AG04450 (cell line): ENCODE measurements around the gene DPP10. TPM values are rescaled to one million over a fixed set of nuclear protein-coding genes. Genes with fewer than 3 reads are reported as not detected.
"Not testable (repeated sequence)": the region's sequence is repeated elsewhere in the genome, so short reads cannot be mapped to it uniquely, and the experiment has no call there.

ENCODE experiments used
- CTCF ChIA-PET: fragments of 300-600, 350-600 bp; formaldehyde crosslinking; extraction: SDS; loops from one replicate; lab custom pipeline; 2022; ENCODE audit warnings: antibody characterized with exemption, inconsistent platforms; lab: Charles Lee
- POLR2A ChIA-PET: fragments of 350-600 bp; formaldehyde crosslinking; extraction: SDS; loops from one replicate; lab custom pipeline; 2021; ENCODE audit warnings: antibody characterized with exemption, inconsistent platforms; lab: Yijun Ruan, JAX
- DNase-seq: peaks from one replicate; pipeline ENCODE4 v3.0.0-alpha.2; 2011; ENCODE audit warnings: low read depth, low spot score
- H3K27ac ChIP-seq: one replicate; pipeline ENCODE4 v1.5.1; 2012; ENCODE audit warnings: low read depth, low read length, control low read depth
- H3K27me3 ChIP-seq: one replicate; pipeline ENCODE4 v1.6.0; 2012; ENCODE audit warnings: low read length; ENCODE audit not compliant: control insufficient read depth, insufficient read depth
- H3K4me3 ChIP-seq: 2 replicates; pipeline ENCODE4 v1.5.1; 2011; ENCODE audit warnings: mild to moderate bottlenecking, low read depth, low read length, control low read depth
- H3K9me3 ChIP-seq: 2 replicates; pipeline ENCODE4 v1.5.1; 2012; ENCODE audit warnings: low read length; ENCODE audit not compliant: control insufficient read depth, insufficient read depth
- CTCF ChIP-seq: IDR thresholded peaks from 2 replicates; pipeline ENCODE4 v1.5.1; 2011; ENCODE audit warnings: low read depth, low read length, control low read depth, inconsistent platforms
- polyA minus RNA-seq: library from RNA; depleted of rRNA, polyadenylated mRNA; stranded (reverse); fragments of >200 nt; gene quantifications from 2 replicates; pipeline ENCODE4 v1.2.3, GENCODE V29; 2011; rRNA and poly(A)+ RNA removed
- polyA plus RNA-seq: library from polyadenylated mRNA; depleted of rRNA; stranded (reverse); fragments of >200 nt; gene quantifications from 2 replicates; pipeline ENCODE4 v1.2.3, GENCODE V29; 2011; rRNA removed

DPP10 gene
- polyA plus RNA-seq: not detected in 2 replicates
- polyA minus RNA-seq: not detected in 2 replicates

GRCh38 chr2:114442510-114442909 lies at the start of gene DPP10:
Gene DPP10 (plus strand): TSS chr2:114442641.
- no peak within 1 kb of the TSS for H3K27ac ChIP-seq
- CTCF ChIA-PET: no interaction called here
- H3K4me3 ChIP-seq: no peak within 1 kb of the TSS
- DNase-seq: no peak
- H3K9me3 ChIP-seq: peaks cover 5% of the 10 kb centered on the region; the same call in 1 of the 2 replicates
- POLR2A ChIA-PET: no interaction called here
- H3K27me3 ChIP-seq: no peaks in the 10 kb centered on the region
- TF ChIP-seq CTCF: no peak

GRCh38 chr2:114400890-114401289 lies 41.6 kb upstream of the DPP10 start:
- ChIA-PET CTCF (no interaction called here), POLR2A (no interaction called here)
- peaks cover 6% of the 10 kb centered on the region for H3K9me3 ChIP-seq
- no peak for TF ChIP-seq CTCF
- DNase-seq: no peak
- H3K27ac ChIP-seq: no peak overlapping the region
- H3K4me3 ChIP-seq: no peak overlapping the region
- H3K27me3 ChIP-seq: no peaks in the 10 kb centered on the region

GRCh38 chr2:114405247-114406116 lies 37.0 kb upstream of the DPP10 start:
- no peaks in the 10 kb centered on the region; the same call in none of the 2 replicates for H3K9me3 ChIP-seq
- no peaks in the 10 kb centered on the region for H3K27me3 ChIP-seq
- ChIA-PET POLR2A (no interaction called here), CTCF (no interaction called here)
- no peak overlapping the region for H3K4me3 ChIP-seq
- DNase-seq: no peak
- H3K27ac ChIP-seq: no peak overlapping the region
- no peak for TF ChIP-seq CTCF

GRCh38 chr2:114406347-114406746 lies 36.1 kb upstream of the DPP10 start:
- DNase-seq: no peak
- Histone ChIP-seq H3K27me3 (no peaks in the 10 kb centered on the region), H3K4me3 (no peak overlapping the region), H3K9me3 (no peaks in the 10 kb centered on the region; the same call in none of the 2 replicates), H3K27ac (no peak overlapping the region)
- ChIA-PET CTCF (no interaction called here), POLR2A (no interaction called here)
- no peak for TF ChIP-seq CTCF

- H3K27ac ChIP-seq, H3K27me3 ChIP-seq, DNase-seq, H3K4me3 ChIP-seq, POLR2A ChIA-PET, CTCF ChIA-PET, H3K9me3 ChIP-seq: not testable (repeated sequence)
These were observed 35.1 kb upstream of the DPP10 start for GRCh38 chr2:114407353-114407752.
